Measurements from ENCODE around the gene SLC35F3.

DNA sequence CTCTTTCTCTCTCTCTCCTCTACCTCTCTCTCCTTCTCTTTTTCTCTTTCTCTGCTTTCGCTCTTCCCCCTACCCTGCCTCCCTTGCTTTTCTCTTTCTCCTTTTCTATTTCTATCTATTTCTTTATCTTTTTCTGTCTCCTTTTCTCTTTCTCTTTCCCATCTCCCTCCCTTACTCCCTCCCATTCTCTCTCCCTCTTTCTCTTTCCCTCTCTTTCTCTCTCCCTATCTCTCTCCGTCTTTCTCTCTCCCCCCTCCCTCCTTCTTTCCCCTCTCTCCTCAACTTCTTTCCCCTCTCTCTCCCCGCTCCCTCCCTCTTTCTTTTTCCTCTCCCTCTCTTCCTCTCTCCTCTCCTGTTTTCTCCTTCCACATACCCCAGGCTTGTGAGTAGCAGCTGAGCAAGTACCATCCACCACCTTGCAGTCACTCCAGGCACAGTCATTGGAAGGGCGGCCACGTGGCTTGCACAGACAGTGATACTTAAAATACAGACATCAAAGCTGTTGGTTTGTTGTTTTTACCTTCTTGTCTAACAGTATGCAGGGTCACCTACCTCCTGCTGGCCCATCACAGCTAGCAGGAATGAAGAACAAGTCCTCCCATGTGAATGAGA is 259.7 kb downstream of the SLC35F3 start:
- no peak for TF ChIP-seq SMC3 (IDR thresholded peaks at IDR 0.05; ENCODE audit: low read depth, low read length)
- no peak for TF ChIP-seq CTCF (IDR thresholded peaks at IDR 0.05)
- no peak for TF ChIP-seq TAF1 (IDR thresholded peaks at IDR 0.05; ENCODE audit: borderline replicate concordance, low read depth, low read length)
- TF ChIP-seq RCOR1 (IDR thresholded peaks at IDR 0.05; ENCODE audit: low read length) = no peak
- no peak for TF ChIP-seq RFX5 (IDR thresholded peaks at IDR 0.05; ENCODE audit: low read length)
- TF ChIP-seq EZH2phosphoT487 (IDR thresholded peaks at IDR 0.05; ENCODE audit: borderline replicate concordance, low read depth) = no peak

Measured in SK-N-SH (cell line).